NCI-H2107 treated with DMSO at 0.1 percent for 48 hours (cell line): ENCODE measurements around the gene CMIP.

Experiments used
- DNase-seq: peaks from one replicate; lab custom pipeline; 2025; ENCODE audit not compliant: unreplicated experiment; lab: John Stamatoyannopoulos, UW

CMIP gene

GRCh38 chr16:81473969-81474959, 29.7 kb downstream of the CMIP start:
- DNase-seq, result no peak

- no peak for DNase-seq
Measured at GRCh38 chr16:81477697-81478693, 33.4 kb downstream of the CMIP start.

GRCh38 chr16:81478876-81479511, 34.4 kb downstream of the CMIP start:
- no peak for DNase-seq

- no peak for DNase-seq
Measured at GRCh38 chr16:81480606-81481206, 36.1 kb downstream of the CMIP start.

GRCh38 chr16:81481207-81481821, 36.7 kb downstream of the CMIP start:
- DNase-seq, result no peak

- no peak for DNase-seq
Measured at GRCh38 chr16:81482329-81483063, 37.9 kb downstream of the CMIP start.

GRCh38 chr16:81483064-81483969, 38.7 kb downstream of the CMIP start:
- DNase-seq, result no peak

- DNase-seq, result no peak
Measured at GRCh38 chr16:81483970-81484595, 39.5 kb downstream of the CMIP start.

GRCh38 chr16:81484908-81485624, 40.5 kb downstream of the CMIP start:
- DNase-seq, result no peak

GRCh38 chr16:81485824-81486539, 41.4 kb downstream of the CMIP start:
- no peak for DNase-seq

- DNase-seq, result no peak
Measured at GRCh38 chr16:81486540-81487061, 42.0 kb downstream of the CMIP start.

GRCh38 chr16:81487301-81487720, 42.7 kb downstream of the CMIP start:
- no peak for DNase-seq

- no peak for DNase-seq
Measured at GRCh38 chr16:81488687-81489411, 44.2 kb downstream of the CMIP start.

- DNase-seq, result no peak
Measured at GRCh38 chr16:81489547-81490267, 45.1 kb downstream of the CMIP start.

- DNase-seq, result no peak
Measured at GRCh38 chr16:81491541-81492188, 47.1 kb downstream of the CMIP start.
